Mesothelial cell of epicardium (in vitro differentiated cells): ENCODE measurements around the gene LRRC55. TPM values are rescaled to one million over a fixed set of nuclear protein-coding genes. Genes with fewer than 3 reads are reported as not detected.

Experiments
- DNase-seq, 2 experiments: peaks; one replicate each; pipeline ENCODE4 v3.0.0; 2021; ENCODE audit warnings: low spot score in 2 of 2; ENCODE audit not compliant: unreplicated experiment in 2 of 2
- H3K27ac Mint-ChIP-seq: 2 replicates; pipeline ENCODE4 v1.8.0; 2021; ENCODE audit warnings: mixed read lengths
- H3K27me3 Mint-ChIP-seq: 2 replicates; pipeline ENCODE4 v1.8.0; 2021; ENCODE audit warnings: low read depth, mixed read lengths
- H3K36me3 Mint-ChIP-seq: 2 replicates; pipeline ENCODE4 v1.8.0; 2021; ENCODE audit warnings: mixed read lengths
- H3K4me1 Mint-ChIP-seq: 2 replicates; pipeline ENCODE4 v1.8.0; 2021; ENCODE audit warnings: mixed read lengths
- H3K4me3 Mint-ChIP-seq: 2 replicates; pipeline ENCODE4 v1.8.0; 2021; ENCODE audit warnings: mild to moderate bottlenecking, moderate library complexity, mixed read lengths
- H3K9me3 Mint-ChIP-seq: 2 replicates; pipeline ENCODE4 v1.8.0; 2021; ENCODE audit warnings: mixed read lengths
- total RNA-seq: library from RNA; stranded (reverse); gene quantifications from 3 replicates; pipeline ENCODE4 v1.2.1, GENCODE V29; 2021
- TF ChIP-seq, protein P1 (sequence below): fragments of 200-600 bp; sonication (generic); IDR thresholded peaks from one replicate; pipeline ENCODE4 v1.5.0; 2021; ENCODE audit warnings: antibody characterized with exemption; ENCODE audit not compliant: unreplicated experiment

LRRC55 gene
- total RNA-seq, 1 donor from 2014 or later: 13.2 TPM

GRCh38 chr11:57155838-57156607, 25.7 kb upstream of the LRRC55 start:
- DNase-seq: no peak
- no peaks in the 10 kb centered on the region for H3K36me3 Mint-ChIP-seq
- H3K9me3 Mint-ChIP-seq: no peaks in the 10 kb centered on the region
- peaks cover 15% of the 10 kb centered on the region for H3K4me1 Mint-ChIP-seq
- TF ChIP-seq, protein P1, sequence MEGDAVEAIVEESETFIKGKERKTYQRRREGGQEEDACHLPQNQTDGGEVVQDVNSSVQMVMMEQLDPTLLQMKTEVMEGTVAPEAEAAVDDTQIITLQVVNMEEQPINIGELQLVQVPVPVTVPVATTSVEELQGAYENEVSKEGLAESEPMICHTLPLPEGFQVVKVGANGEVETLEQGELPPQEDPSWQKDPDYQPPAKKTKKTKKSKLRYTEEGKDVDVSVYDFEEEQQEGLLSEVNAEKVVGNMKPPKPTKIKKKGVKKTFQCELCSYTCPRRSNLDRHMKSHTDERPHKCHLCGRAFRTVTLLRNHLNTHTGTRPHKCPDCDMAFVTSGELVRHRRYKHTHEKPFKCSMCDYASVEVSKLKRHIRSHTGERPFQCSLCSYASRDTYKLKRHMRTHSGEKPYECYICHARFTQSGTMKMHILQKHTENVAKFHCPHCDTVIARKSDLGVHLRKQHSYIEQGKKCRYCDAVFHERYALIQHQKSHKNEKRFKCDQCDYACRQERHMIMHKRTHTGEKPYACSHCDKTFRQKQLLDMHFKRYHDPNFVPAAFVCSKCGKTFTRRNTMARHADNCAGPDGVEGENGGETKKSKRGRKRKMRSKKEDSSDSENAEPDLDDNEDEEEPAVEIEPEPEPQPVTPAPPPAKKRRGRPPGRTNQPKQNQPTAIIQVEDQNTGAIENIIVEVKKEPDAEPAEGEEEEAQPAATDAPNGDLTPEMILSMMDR: no peak
- H3K4me3 Mint-ChIP-seq: no peak overlapping the region
- peaks cover 4% of the 10 kb centered on the region for H3K27me3 Mint-ChIP-seq
- no peak overlapping the region for H3K27ac Mint-ChIP-seq

- H3K36me3 Mint-ChIP-seq: no peaks in the 10 kb centered on the region
- DNase-seq: no peak
- H3K27ac Mint-ChIP-seq: no peak overlapping the region
- peaks cover 15% of the 10 kb centered on the region for H3K4me1 Mint-ChIP-seq
- TF ChIP-seq, protein P1: no peak
- peaks cover 8% of the 10 kb centered on the region for H3K27me3 Mint-ChIP-seq
- no peak overlapping the region for H3K4me3 Mint-ChIP-seq
- no peaks in the 10 kb centered on the region for H3K9me3 Mint-ChIP-seq
Observed at GRCh38 chr11:57156928-57157327, 24.8 kb upstream of the LRRC55 start.

DNA sequence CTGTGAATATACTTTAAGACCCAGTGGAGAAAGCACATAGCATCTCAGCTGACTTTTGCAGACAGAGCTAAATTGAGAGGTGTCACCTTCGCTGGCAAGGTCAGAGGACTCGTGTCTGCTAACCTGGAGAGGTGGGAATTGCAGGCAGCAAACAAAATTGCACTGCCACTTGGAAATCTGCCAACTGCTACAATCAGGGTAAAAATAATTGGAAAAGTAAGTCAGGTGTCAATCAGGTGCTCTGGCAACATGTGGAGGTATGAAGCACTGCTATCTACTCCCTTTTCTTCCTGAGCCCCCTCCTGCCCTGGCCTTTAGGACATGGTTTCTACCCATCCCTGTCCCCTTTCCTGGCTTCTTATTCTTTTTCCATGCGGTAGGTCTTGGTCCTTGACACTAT, 24.1 kb upstream of the LRRC55 start:
- Mint-ChIP-seq H3K36me3 (no peaks in the 10 kb centered on the region), H3K9me3 (no peaks in the 10 kb centered on the region), H3K4me3 (no peak overlapping the region), H3K27ac (no peak overlapping the region), H3K4me1 (peaks cover 15% of the 10 kb centered on the region), H3K27me3 (peaks cover 12% of the 10 kb centered on the region)
- TF ChIP-seq, protein P1: no peak
- no peak for DNase-seq

DNA sequence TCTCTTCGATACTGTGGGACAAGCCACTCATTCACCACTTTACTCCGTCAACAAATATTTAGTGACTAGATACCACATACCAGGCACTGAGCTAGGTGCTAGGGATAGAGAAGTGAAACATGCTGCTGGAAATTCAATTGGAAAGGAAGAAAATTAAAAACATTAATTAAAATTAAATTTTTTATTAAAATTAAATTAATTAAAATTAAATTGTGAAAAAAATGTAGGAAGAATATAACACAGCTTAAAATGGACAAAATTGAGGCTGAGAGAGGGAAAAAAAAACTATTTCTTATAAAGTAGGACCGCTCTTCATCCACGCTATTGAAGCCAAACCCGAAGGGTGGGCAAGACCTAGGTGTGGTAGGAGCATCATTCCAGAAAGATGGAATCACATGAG, 23.6 kb upstream of the LRRC55 start:
- no peak for DNase-seq
- no peak overlapping the region for H3K4me3 Mint-ChIP-seq
- H3K9me3 Mint-ChIP-seq: no peaks in the 10 kb centered on the region
- TF ChIP-seq, protein P1: no peak
- H3K4me1 Mint-ChIP-seq: peaks cover 15% of the 10 kb centered on the region
- H3K27me3 Mint-ChIP-seq: peaks cover 18% of the 10 kb centered on the region
- no peaks in the 10 kb centered on the region for H3K36me3 Mint-ChIP-seq
- H3K27ac Mint-ChIP-seq: peak overlapping the region; percentile 27

- TF ChIP-seq, protein P1: no peak
- Mint-ChIP-seq H3K36me3 (no peaks in the 10 kb centered on the region), H3K9me3 (no peaks in the 10 kb centered on the region), H3K4me3 (no peak overlapping the region), H3K27me3 (peaks cover 18% of the 10 kb centered on the region), H3K27ac (no peak overlapping the region), H3K4me1 (peaks cover 15% of the 10 kb centered on the region)
- no peak for DNase-seq
Observed at GRCh38 chr11:57158599-57158998, 23.2 kb upstream of the LRRC55 start.

DNA sequence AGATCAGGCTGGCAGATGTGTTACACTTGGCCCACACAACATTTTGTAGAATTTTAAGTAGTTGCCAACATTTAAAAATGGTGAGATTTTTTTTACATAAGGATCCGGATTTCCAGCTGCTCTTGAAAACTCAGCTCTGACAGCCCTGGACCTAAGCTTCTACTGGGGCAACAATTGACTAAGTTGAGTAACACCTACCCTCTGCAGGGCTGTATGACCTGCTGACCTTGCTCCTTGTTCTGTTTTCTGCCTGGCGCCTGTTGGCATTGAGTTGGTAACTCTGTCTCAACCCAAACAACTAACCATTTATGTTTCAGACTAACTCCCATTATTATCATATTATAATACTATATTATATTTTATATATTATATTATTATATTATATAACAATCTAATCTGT, 21.1 kb upstream of the LRRC55 start:
- H3K4me3 Mint-ChIP-seq: no peak overlapping the region
- no peak overlapping the region for H3K27ac Mint-ChIP-seq
- no peaks in the 10 kb centered on the region for H3K36me3 Mint-ChIP-seq
- H3K4me1 Mint-ChIP-seq: peaks cover 13% of the 10 kb centered on the region
- H3K9me3 Mint-ChIP-seq: no peaks in the 10 kb centered on the region
- DNase-seq: no peak
- peaks cover 27% of the 10 kb centered on the region for H3K27me3 Mint-ChIP-seq
- TF ChIP-seq, protein P1: no peak
